ENCODE measurements around the gene ABCF2. TPM values are rescaled to one million over a fixed set of nuclear protein-coding genes. Genes with fewer than 3 reads are reported as not detected.

ABCF2 gene
- total and polyA plus RNA-seq, 4 donors, result 23.6 to 38.3 (median 34.0) TPM

DNA sequence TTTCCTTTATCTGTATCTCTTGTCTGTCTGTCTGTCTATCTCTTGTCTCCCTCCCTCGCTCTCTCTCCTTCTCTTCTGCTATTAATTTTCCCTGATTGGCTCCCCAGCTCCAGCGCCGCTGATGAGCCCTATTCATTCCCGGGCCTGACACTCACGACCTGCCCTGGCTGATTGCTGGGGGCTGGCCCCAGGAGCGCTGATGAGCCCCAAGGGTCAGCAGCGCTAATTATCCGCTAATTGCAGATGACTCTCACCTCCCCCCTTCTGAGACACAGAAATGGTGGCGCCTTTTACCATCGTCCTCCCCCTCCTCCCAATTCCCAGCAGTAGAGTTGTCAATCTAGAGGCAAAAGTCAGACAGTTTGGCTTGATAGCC, 58.2 kb downstream of the ABCF2 start:
- Histone ChIP-seq H3K27me3 (ENCODE audit: control insufficient read depth, insufficient read depth, low read length) (peaks cover 61% of the 10 kb centered on the region), H3K27ac (ENCODE audit: low read depth, low read length) (no peak overlapping the region), H3K4me3 (ENCODE audit: low read depth, low read length) (no peak overlapping the region), H3K9me3 (ENCODE audit: control insufficient read depth, insufficient read depth, low read length) (no peaks in the 10 kb centered on the region), H3K36me3 (ENCODE audit: control insufficient read depth, insufficient read depth, low read length) (no peaks in the 10 kb centered on the region), H3K4me1 (ENCODE audit: control insufficient read depth, insufficient read depth, low read length) (peaks cover 20% of the 10 kb centered on the region)
- WGBS (ENCODE audit: insufficient coverage), result 20% methylated on average over 10 of the region's 10 CpGs
- no peak for DNase-seq (ENCODE audit: low read depth in 4 of 6, low spot score in 6 of 6)

GRCh38 chr7:151168003-151168786, 58.8 kb downstream of the ABCF2 start:
- WGBS (ENCODE audit: insufficient coverage), result 2% methylated on average over 52 of the region's 52 CpGs
- peak in 1 of 6 donors; percentile 33 for DNase-seq (ENCODE audit: low read depth in 4 of 6, low spot score in 6 of 6)
- Histone ChIP-seq H3K9me3 (ENCODE audit: control insufficient read depth, insufficient read depth, low read length) (no peaks in the 10 kb centered on the region), H3K27me3 (ENCODE audit: control insufficient read depth, insufficient read depth, low read length) (peaks cover 62% of the 10 kb centered on the region), H3K4me3 (ENCODE audit: low read depth, low read length) (peak overlapping the region; percentile 5), H3K4me1 (ENCODE audit: control insufficient read depth, insufficient read depth, low read length) (peaks cover 19% of the 10 kb centered on the region), H3K27ac (ENCODE audit: low read depth, low read length) (no peak overlapping the region), H3K36me3 (ENCODE audit: control insufficient read depth, insufficient read depth, low read length) (no peaks in the 10 kb centered on the region)

- peaks cover 13% of the 10 kb centered on the region for H3K4me1 ChIP-seq (ENCODE audit: control insufficient read depth, insufficient read depth, low read length)
- no peaks in the 10 kb centered on the region for H3K9me3 ChIP-seq (ENCODE audit: control insufficient read depth, insufficient read depth, low read length)
- H3K36me3 ChIP-seq (ENCODE audit: control insufficient read depth, insufficient read depth, low read length), result no peaks in the 10 kb centered on the region
- peak within 1 kb of the TSS; percentile 5 for H3K4me3 ChIP-seq (ENCODE audit: low read depth, low read length)
- under 1% methylated on average over 70 of the region's 101 CpGs for WGBS (ENCODE audit: insufficient coverage)
- peak in 2 of 6 donors; percentile 55 to 69 for DNase-seq (ENCODE audit: low read depth in 4 of 6, low spot score in 6 of 6)
- no peak within 1 kb of the TSS for H3K27ac ChIP-seq (ENCODE audit: low read depth, low read length)
- H3K27me3 ChIP-seq (ENCODE audit: control insufficient read depth, insufficient read depth, low read length), result peaks cover 55% of the 10 kb centered on the region
These were observed 59.6 kb downstream of the ABCF2 start, which contains the start of gene GBX1 for GRCh38 chr7:151167197-151167961. Gene GBX1, minus strand, starts transcription at chr7:151167694. Its CDS starts 146 bp downstream, at chr7:151167548.

GRCh38 chr7:151166629-151167196, 60.3 kb downstream of the ABCF2 start:
- Histone ChIP-seq H3K4me1 (ENCODE audit: control insufficient read depth, insufficient read depth, low read length) (peaks cover 13% of the 10 kb centered on the region), H3K27ac (ENCODE audit: low read depth, low read length) (no peak overlapping the region), H3K4me3 (ENCODE audit: low read depth, low read length) (no peak overlapping the region), H3K36me3 (ENCODE audit: control insufficient read depth, insufficient read depth, low read length) (no peaks in the 10 kb centered on the region), H3K27me3 (ENCODE audit: control insufficient read depth, insufficient read depth, low read length) (peaks cover 53% of the 10 kb centered on the region), H3K9me3 (ENCODE audit: control insufficient read depth, insufficient read depth, low read length) (no peaks in the 10 kb centered on the region)
- no peak for DNase-seq (ENCODE audit: low read depth in 4 of 6, low spot score in 6 of 6)
- WGBS (ENCODE audit: insufficient coverage), result 4% methylated on average over 30 of the region's 31 CpGs

Other genes starting within 250 kb of the ABCF2 start
- gene KCNH2, start 248.9 kb downstream of the ABCF2 start, total RNA-seq, result 10 to 100 TPM in 1 of 2 donors, 1 to 10 TPM in 1; 9.1 to 14.4 TPM
- gene KCNH2, start 248.9 kb downstream of the ABCF2 start, polyA plus RNA-seq (ENCODE audit: insufficient read length in 2 of 2), result 10 to 100 TPM; 35.3 to 39.4 TPM
- 10 to 100 TPM in 1 of 2 donors, 1 to 10 TPM in 1; 2.4 to 13.4 TPM for gene NOS3, start 236.2 kb downstream of the ABCF2 start, total RNA-seq
- gene NOS3, start 236.2 kb downstream of the ABCF2 start, polyA plus RNA-seq (ENCODE audit: insufficient read length in 2 of 2), result 10 to 100 TPM in 1 of 2 donors, 1 to 10 TPM in 1; 7.3 to 11.3 TPM
- 1 to 10 TPM; 2.3 to 3.6 TPM for gene ATG9B, start 202.7 kb downstream of the ABCF2 start, total RNA-seq
- gene ATG9B, start 202.7 kb downstream of the ABCF2 start, polyA plus RNA-seq (ENCODE audit: insufficient read length in 2 of 2), result 10 to 100 TPM; 20.6 to 21.3 TPM
- gene ABCB8, start 198.8 kb downstream of the ABCF2 start, total RNA-seq, result 10 to 100 TPM; 23.1 to 29.1 TPM
- 10 to 100 TPM; 46.4 to 69.4 TPM for gene ABCB8, start 198.8 kb downstream of the ABCF2 start, polyA plus RNA-seq (ENCODE audit: insufficient read length in 2 of 2)
- 1 to 10 TPM; 1.5 to 2.0 TPM for gene ASIC3, start 178.7 kb downstream of the ABCF2 start, total RNA-seq
- gene ASIC3, start 178.7 kb downstream of the ABCF2 start, polyA plus RNA-seq (ENCODE audit: insufficient read length in 2 of 2), result 10 to 100 TPM; 15.5 to 18.0 TPM
- gene CDK5, start 169.3 kb downstream of the ABCF2 start, total RNA-seq, result 10 to 100 TPM; 33.3 to 42.8 TPM
- gene CDK5, start 169.3 kb downstream of the ABCF2 start, polyA plus RNA-seq (ENCODE audit: insufficient read length in 2 of 2), result 10 to 100 TPM; 86.7 to 94.3 TPM
- gene SLC4A2, start 167.6 kb downstream of the ABCF2 start, total RNA-seq, result 100 to 1,000 TPM in 1 of 2 donors, 10 to 100 TPM in 1; 27.5 to 101 TPM
- 10 to 100 TPM; 69.3 to 89.8 TPM for gene SLC4A2, start 167.6 kb downstream of the ABCF2 start, polyA plus RNA-seq (ENCODE audit: insufficient read length in 2 of 2)
- gene FASTK, start 146.4 kb downstream of the ABCF2 start, total RNA-seq, result 10 to 100 TPM; 30.9 to 60.2 TPM
- gene FASTK, start 146.4 kb downstream of the ABCF2 start, polyA plus RNA-seq (ENCODE audit: insufficient read length in 2 of 2), result 10 to 100 TPM; 71.4 to 80.7 TPM
- gene TMUB1, start 143.7 kb downstream of the ABCF2 start, total RNA-seq, result 10 to 100 TPM in 1 of 2 donors, 1 to 10 TPM in 1; 8.5 to 25.0 TPM
- gene TMUB1, start 143.7 kb downstream of the ABCF2 start, polyA plus RNA-seq (ENCODE audit: insufficient read length in 2 of 2), result 10 to 100 TPM; 51.0 to 57.2 TPM
- 10 to 100 TPM; 45.7 to 56.8 TPM for gene AGAP3, start 140.7 kb downstream of the ABCF2 start, total RNA-seq
- 100 to 1,000 TPM; 212 to 247 TPM for gene AGAP3, start 140.7 kb downstream of the ABCF2 start, polyA plus RNA-seq (ENCODE audit: insufficient read length in 2 of 2)
- 1 to 10 TPM; 1.3 to 2.4 TPM for gene GBX1, start 59.5 kb downstream of the ABCF2 start, total RNA-seq
- 1 to 10 TPM; 5.1 to 7.3 TPM for gene GBX1, start 59.5 kb downstream of the ABCF2 start, polyA plus RNA-seq (ENCODE audit: insufficient read length in 2 of 2)
- not detected for gene ASB10, start 40.0 kb downstream of the ABCF2 start, total RNA-seq
- under 1 TPM in 1 of 2 donors, not detected in 1; 0.12 TPM for gene ASB10, start 40.0 kb downstream of the ABCF2 start, polyA plus RNA-seq (ENCODE audit: insufficient read length in 2 of 2)
- gene H2BK1, start 16.7 kb downstream of the ABCF2 start, total RNA-seq, result not detected
- not detected for gene H2BK1, start 16.7 kb downstream of the ABCF2 start, polyA plus RNA-seq (ENCODE audit: insufficient read length in 2 of 2)
- 10 to 100 TPM; 19.7 to 25.5 TPM for gene CHPF2, start 5.3 kb upstream of the ABCF2 start, total RNA-seq
- 10 to 100 TPM; 21.8 to 25.3 TPM for gene CHPF2, start 5.3 kb upstream of the ABCF2 start, polyA plus RNA-seq (ENCODE audit: insufficient read length in 2 of 2)
- 100 to 1,000 TPM in 1 of 2 donors, 10 to 100 TPM in 1; 84.2 to 119 TPM for gene SMARCD3, start 21.5 kb upstream of the ABCF2 start, total RNA-seq
- 100 to 1,000 TPM; 298 TPM for gene SMARCD3, start 21.5 kb upstream of the ABCF2 start, polyA plus RNA-seq (ENCODE audit: insufficient read length in 2 of 2)
- 10 to 100 TPM; 33.2 to 62.2 TPM for gene NUB1, start 114.6 kb upstream of the ABCF2 start, total RNA-seq
- 10 to 100 TPM; 45.6 to 55.3 TPM for gene NUB1, start 114.6 kb upstream of the ABCF2 start, polyA plus RNA-seq (ENCODE audit: insufficient read length in 2 of 2)
- 100 to 1,000 TPM in 1 of 2 donors, 10 to 100 TPM in 1; 34.4 to 139 TPM for gene WDR86, start 182.8 kb upstream of the ABCF2 start, total RNA-seq
- 10 to 100 TPM; 16.6 to 54.5 TPM for gene WDR86, start 182.8 kb upstream of the ABCF2 start, polyA plus RNA-seq (ENCODE audit: insufficient read length in 2 of 2)
- 10 to 100 TPM in 1 of 2 donors, 1 to 10 TPM in 1; 1.4 to 10.3 TPM for gene CRYGN, start 212.9 kb upstream of the ABCF2 start, total RNA-seq
- gene CRYGN, start 212.9 kb upstream of the ABCF2 start, polyA plus RNA-seq (ENCODE audit: insufficient read length in 2 of 2), result 1 to 10 TPM in 1 of 2 donors, under 1 TPM in 1; 0.55 to 3.0 TPM

Data from spinal cord (tissue), 10 donors.